Astrocyte (in vitro differentiated cells and primary cell): ENCODE measurements around the gene TNFRSF8.

Source experiments
- CTCF ChIP-seq: IDR thresholded peaks from 2 replicates; pipeline ENCODE4 v1.5.1; 2011; ENCODE audit warnings: low read depth, mild to moderate bottlenecking, inconsistent platforms, low read length, moderate library complexity; ENCODE audit not compliant: insufficient read depth
- EZH2 ChIP-seq: IDR thresholded peaks from 2 replicates; pipeline ENCODE4 v1.6.1; 2012; ENCODE audit warnings: mild to moderate bottlenecking, low read length, inconsistent platforms; ENCODE audit not compliant: insufficient read depth

- TF ChIP-seq CTCF (no peak), EZH2 (no peak)
Observed at GRCh38 chr1:12180315-12180714, 117.2 kb downstream of the TNFRSF8 start.
